ENCODE results near the gene MSH5. TPM values are rescaled to one million over a fixed set of nuclear protein-coding genes. Genes with fewer than 3 reads are reported as not detected.

Gene MSH5
- total and polyA plus RNA-seq, 2 experiments from 2014 or later, result 12.1 to 23.9 TPM

DNA sequence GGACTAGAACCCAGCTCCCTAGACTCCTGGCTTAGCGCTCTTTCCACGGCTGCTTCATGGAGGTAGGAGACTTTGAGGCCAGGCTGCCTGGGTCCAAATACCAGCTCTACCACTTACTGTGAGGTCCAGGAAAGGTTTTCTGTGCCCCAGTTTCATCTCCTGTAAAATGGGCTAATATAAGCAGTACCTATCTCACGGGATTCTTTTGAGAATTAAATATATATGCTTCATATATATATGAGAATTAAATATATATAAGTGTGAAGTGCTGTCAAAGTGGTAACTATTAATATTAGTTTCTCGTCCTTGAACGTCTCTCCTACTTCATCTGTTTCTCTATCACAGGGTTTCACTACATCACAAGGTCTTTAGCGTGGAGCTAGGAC, 48.7 kb upstream of the MSH5 start:
- Histone ChIP-seq H3K36me3 (ENCODE audit: insufficient read depth) (peaks cover 6% of the 10 kb centered on the region; the same call in 1 of the 2 replicates), H2AFZ (no peak overlapping the region), H3F3A (replicated peaks; ENCODE audit: low read depth) (no peaks in the 10 kb centered on the region), H3K4me1 (ENCODE audit: insufficient read depth) (no peaks in the 10 kb centered on the region), H3K79me2 (replicated peaks; ENCODE audit: insufficient read depth) (no peaks in the 10 kb centered on the region), H4K20me1 (replicated peaks; ENCODE audit: insufficient read depth) (no peaks in the 10 kb centered on the region), H3K4me3 (no peak overlapping the region), H3K27ac (ENCODE audit: low read depth) (no peak overlapping the region), H3K27me3 (ENCODE audit: insufficient read depth) (no peaks in the 10 kb centered on the region), H3K4me2 (no peak overlapping the region), H3K9me2 (ENCODE audit: insufficient read depth) (no peaks in the 10 kb centered on the region)
- no peak for ATAC-seq
- H3K9me3 Mint-ChIP-seq, result no peaks in the 10 kb centered on the region
- no peak for TF ChIP-seq CREB1 (CRISPR knock-in tag; IDR thresholded peaks at IDR 0.05; ENCODE audit: low read depth)
- no peak for TF ChIP-seq JUNB (IDR thresholded peaks at IDR 0.05; ENCODE audit: unreplicated experiment)
- no peak for TF ChIP-seq STAT1 (IDR thresholded peaks at IDR 0.05; ENCODE audit: unreplicated experiment)
- TF ChIP-seq, protein P1, sequence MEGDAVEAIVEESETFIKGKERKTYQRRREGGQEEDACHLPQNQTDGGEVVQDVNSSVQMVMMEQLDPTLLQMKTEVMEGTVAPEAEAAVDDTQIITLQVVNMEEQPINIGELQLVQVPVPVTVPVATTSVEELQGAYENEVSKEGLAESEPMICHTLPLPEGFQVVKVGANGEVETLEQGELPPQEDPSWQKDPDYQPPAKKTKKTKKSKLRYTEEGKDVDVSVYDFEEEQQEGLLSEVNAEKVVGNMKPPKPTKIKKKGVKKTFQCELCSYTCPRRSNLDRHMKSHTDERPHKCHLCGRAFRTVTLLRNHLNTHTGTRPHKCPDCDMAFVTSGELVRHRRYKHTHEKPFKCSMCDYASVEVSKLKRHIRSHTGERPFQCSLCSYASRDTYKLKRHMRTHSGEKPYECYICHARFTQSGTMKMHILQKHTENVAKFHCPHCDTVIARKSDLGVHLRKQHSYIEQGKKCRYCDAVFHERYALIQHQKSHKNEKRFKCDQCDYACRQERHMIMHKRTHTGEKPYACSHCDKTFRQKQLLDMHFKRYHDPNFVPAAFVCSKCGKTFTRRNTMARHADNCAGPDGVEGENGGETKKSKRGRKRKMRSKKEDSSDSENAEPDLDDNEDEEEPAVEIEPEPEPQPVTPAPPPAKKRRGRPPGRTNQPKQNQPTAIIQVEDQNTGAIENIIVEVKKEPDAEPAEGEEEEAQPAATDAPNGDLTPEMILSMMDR (conservative IDR thresholded peaks at IDR 0.05; ENCODE audit: low read depth in 2 of 2), result no peak
- peaks cover 21% of the 10 kb centered on the region for H3K36me3 Mint-ChIP-seq (ENCODE audit: low read depth)
- DNase-seq (ENCODE audit: low spot score), result no peak
- no peak overlapping the region for H3K27ac Mint-ChIP-seq
- H3K4me3 Mint-ChIP-seq, result no peak overlapping the region
- no peaks in the 10 kb centered on the region; the same call in 2 of the 3 replicates for H3K4me1 Mint-ChIP-seq
- H3K27me3 Mint-ChIP-seq (ENCODE audit: insufficient read depth, low read depth, poor library complexity), result peaks cover 3% of the 10 kb centered on the region

DNA sequence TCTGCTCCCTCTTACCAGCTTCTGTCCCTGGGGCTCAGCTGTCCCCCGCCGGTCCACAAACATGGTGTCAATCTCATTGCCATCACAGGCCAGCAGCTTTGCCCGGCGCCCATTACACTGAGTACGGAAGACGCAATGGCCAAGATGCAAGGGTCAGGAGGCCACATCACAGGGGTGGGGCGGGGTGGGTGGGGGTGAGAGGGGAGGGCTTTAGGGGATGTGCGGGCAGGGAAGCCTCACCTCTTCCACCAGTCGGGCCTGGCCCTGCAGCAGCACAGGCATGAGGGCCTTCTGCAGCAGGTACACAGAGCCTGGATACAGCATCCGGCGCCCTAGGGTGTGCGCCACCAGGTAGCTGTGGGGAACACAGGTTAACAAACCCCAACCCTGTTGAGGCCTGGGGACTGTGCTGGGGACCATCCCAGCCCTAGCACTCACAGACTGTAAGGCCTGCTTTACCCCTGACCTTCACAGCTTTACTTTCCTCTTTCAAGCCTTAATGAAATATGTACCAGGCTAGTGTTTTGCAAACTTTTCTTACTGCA, 48.2 kb upstream of the MSH5 start:
- Mint-ChIP-seq H3K4me1 (no peaks in the 10 kb centered on the region; the same call in 2 of the 3 replicates), H3K9me3 (no peaks in the 10 kb centered on the region), H3K36me3 (ENCODE audit: low read depth) (peaks cover 21% of the 10 kb centered on the region), H3K4me3 (no peak overlapping the region), H3K27me3 (ENCODE audit: insufficient read depth, low read depth, poor library complexity) (peaks cover 3% of the 10 kb centered on the region), H3K27ac (no peak overlapping the region)
- no peak for ATAC-seq
- Histone ChIP-seq H3K4me2 (no peak overlapping the region), H2AFZ (no peak overlapping the region), H3F3A (replicated peaks; ENCODE audit: low read depth) (no peaks in the 10 kb centered on the region), H4K20me1 (replicated peaks; ENCODE audit: insufficient read depth) (no peaks in the 10 kb centered on the region), H3K27me3 (ENCODE audit: insufficient read depth) (no peaks in the 10 kb centered on the region), H3K4me1 (ENCODE audit: insufficient read depth) (no peaks in the 10 kb centered on the region), H3K4me3 (no peak overlapping the region), H3K27ac (ENCODE audit: low read depth) (no peak overlapping the region), H3K79me2 (replicated peaks; ENCODE audit: insufficient read depth) (no peaks in the 10 kb centered on the region), H3K36me3 (ENCODE audit: insufficient read depth) (peaks cover 6% of the 10 kb centered on the region; the same call in 1 of the 2 replicates), H3K9me2 (ENCODE audit: insufficient read depth) (no peaks in the 10 kb centered on the region)
- DNase-seq (ENCODE audit: low spot score), result no peak
- TF ChIP-seq EZH2phosphoT487 (IDR thresholded peaks at IDR 0.05; ENCODE audit: unreplicated experiment) (no peak), ZNF114 (CRISPR knock-in tag; IDR thresholded peaks at IDR 0.05) (no peak), POLR2AphosphoS5 (IDR thresholded peaks at IDR 0.05; ENCODE audit: low read depth) (no peak), EZH2 (IDR thresholded peaks at IDR 0.05; ENCODE audit: low read depth, unreplicated experiment) (no peak), STAT1 (IDR thresholded peaks at IDR 0.05; ENCODE audit: unreplicated experiment) (no peak), NANOG (IDR thresholded peaks at IDR 0.05; ENCODE audit: borderline replicate concordance) (no peak), CREB1 (CRISPR knock-in tag; IDR thresholded peaks at IDR 0.05; ENCODE audit: low read depth) (no peak)
- TF ChIP-seq, protein P2, sequence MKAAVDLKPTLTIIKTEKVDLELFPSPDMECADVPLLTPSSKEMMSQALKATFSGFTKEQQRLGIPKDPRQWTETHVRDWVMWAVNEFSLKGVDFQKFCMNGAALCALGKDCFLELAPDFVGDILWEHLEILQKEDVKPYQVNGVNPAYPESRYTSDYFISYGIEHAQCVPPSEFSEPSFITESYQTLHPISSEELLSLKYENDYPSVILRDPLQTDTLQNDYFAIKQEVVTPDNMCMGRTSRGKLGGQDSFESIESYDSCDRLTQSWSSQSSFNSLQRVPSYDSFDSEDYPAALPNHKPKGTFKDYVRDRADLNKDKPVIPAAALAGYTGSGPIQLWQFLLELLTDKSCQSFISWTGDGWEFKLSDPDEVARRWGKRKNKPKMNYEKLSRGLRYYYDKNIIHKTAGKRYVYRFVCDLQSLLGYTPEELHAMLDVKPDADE (IDR thresholded peaks at IDR 0.05), result no peak
- TF ChIP-seq, protein P3, sequence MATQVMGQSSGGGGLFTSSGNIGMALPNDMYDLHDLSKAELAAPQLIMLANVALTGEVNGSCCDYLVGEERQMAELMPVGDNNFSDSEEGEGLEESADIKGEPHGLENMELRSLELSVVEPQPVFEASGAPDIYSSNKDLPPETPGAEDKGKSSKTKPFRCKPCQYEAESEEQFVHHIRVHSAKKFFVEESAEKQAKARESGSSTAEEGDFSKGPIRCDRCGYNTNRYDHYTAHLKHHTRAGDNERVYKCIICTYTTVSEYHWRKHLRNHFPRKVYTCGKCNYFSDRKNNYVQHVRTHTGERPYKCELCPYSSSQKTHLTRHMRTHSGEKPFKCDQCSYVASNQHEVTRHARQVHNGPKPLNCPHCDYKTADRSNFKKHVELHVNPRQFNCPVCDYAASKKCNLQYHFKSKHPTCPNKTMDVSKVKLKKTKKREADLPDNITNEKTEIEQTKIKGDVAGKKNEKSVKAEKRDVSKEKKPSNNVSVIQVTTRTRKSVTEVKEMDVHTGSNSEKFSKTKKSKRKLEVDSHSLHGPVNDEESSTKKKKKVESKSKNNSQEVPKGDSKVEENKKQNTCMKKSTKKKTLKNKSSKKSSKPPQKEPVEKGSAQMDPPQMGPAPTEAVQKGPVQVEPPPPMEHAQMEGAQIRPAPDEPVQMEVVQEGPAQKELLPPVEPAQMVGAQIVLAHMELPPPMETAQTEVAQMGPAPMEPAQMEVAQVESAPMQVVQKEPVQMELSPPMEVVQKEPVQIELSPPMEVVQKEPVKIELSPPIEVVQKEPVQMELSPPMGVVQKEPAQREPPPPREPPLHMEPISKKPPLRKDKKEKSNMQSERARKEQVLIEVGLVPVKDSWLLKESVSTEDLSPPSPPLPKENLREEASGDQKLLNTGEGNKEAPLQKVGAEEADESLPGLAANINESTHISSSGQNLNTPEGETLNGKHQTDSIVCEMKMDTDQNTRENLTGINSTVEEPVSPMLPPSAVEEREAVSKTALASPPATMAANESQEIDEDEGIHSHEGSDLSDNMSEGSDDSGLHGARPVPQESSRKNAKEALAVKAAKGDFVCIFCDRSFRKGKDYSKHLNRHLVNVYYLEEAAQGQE (IDR thresholded peaks at IDR 0.05; ENCODE audit: unreplicated experiment), result no peak
- TF ChIP-seq, protein P1 (conservative IDR thresholded peaks at IDR 0.05; ENCODE audit: low read depth in 2 of 2), result no peak
